Osteoblast (primary cell): Measurements from ENCODE around the gene AK8. TPM values are rescaled to one million over a fixed set of nuclear protein-coding genes. Genes with fewer than 3 reads are reported as not detected.

Source experiments
- DNase-seq: peaks from one replicate; pipeline ENCODE4 v3.0.0; 2011; ENCODE audit warnings: low spot score, mixed read lengths; ENCODE audit not compliant: insufficient read length; ENCODE audit errors: missing footprints
- H2AFZ ChIP-seq: 2 replicates; pipeline ENCODE4 v1.6.0; 2011; ENCODE audit warnings: mild to moderate bottlenecking, low read length
- H3K27ac ChIP-seq: 2 replicates; pipeline ENCODE4 v1.5.1; 2011; ENCODE audit warnings: mild to moderate bottlenecking, low read depth, low read length, moderate library complexity
- H3K27me3 ChIP-seq: 2 replicates; pipeline ENCODE4 v1.6.0; 2012; ENCODE audit warnings: mild to moderate bottlenecking, control low read depth, inconsistent platforms, low read length, moderate library complexity; ENCODE audit not compliant: insufficient read depth
- H3K36me3 ChIP-seq: 2 replicates; pipeline ENCODE4 v1.5.1; 2011; ENCODE audit warnings: mild to moderate bottlenecking, low read length, control low read depth, moderate library complexity; ENCODE audit not compliant: insufficient read depth
- H3K4me1 ChIP-seq: 2 replicates; pipeline ENCODE4 v1.5.1; 2011; ENCODE audit warnings: mild to moderate bottlenecking, low read length, control low read depth, moderate library complexity; ENCODE audit not compliant: insufficient read depth
- H3K4me2 ChIP-seq: 2 replicates; pipeline ENCODE4 v1.6.0; 2011; ENCODE audit warnings: mild to moderate bottlenecking, low read length; ENCODE audit not compliant: insufficient read depth
- H3K4me3 ChIP-seq: fragments of 200-600 bp; sonication (generic); 3 replicates; pipeline ENCODE4 v1.5.1; 2012; ENCODE audit warnings: mild to moderate bottlenecking, low read length, inconsistent platforms; ENCODE audit not compliant: insufficient read depth
- H3K79me2 ChIP-seq: 2 replicates; pipeline ENCODE4 v1.6.0; 2012; ENCODE audit warnings: mild to moderate bottlenecking, low read length, control low read depth, inconsistent platforms; ENCODE audit not compliant: insufficient read depth
- H3K9me3 ChIP-seq: 2 replicates; pipeline ENCODE4 v1.5.1; 2011; ENCODE audit warnings: low read depth, low read length, control low read depth
- H4K20me1 ChIP-seq: 2 replicates; pipeline ENCODE4 v1.6.0; 2012; ENCODE audit warnings: mild to moderate bottlenecking, low read length, control low read depth; ENCODE audit not compliant: insufficient read depth
- total RNA-seq: library from RNA; depleted of rRNA; stranded (reverse); fragments of >200 nt; gene quantifications from 2 replicates; pipeline ENCODE4 v1.2.3, GENCODE V29; 2012
- TF ChIP-seq, protein P1 (sequence below): IDR thresholded peaks from 2 replicates; pipeline ENCODE4 v1.5.1; 2011; ENCODE audit warnings: mild to moderate bottlenecking, low read depth, low read length, moderate library complexity; ENCODE audit errors: extremely low read depth

AK8 gene
- total RNA-seq, 1 donor = 1.1 TPM

DNA sequence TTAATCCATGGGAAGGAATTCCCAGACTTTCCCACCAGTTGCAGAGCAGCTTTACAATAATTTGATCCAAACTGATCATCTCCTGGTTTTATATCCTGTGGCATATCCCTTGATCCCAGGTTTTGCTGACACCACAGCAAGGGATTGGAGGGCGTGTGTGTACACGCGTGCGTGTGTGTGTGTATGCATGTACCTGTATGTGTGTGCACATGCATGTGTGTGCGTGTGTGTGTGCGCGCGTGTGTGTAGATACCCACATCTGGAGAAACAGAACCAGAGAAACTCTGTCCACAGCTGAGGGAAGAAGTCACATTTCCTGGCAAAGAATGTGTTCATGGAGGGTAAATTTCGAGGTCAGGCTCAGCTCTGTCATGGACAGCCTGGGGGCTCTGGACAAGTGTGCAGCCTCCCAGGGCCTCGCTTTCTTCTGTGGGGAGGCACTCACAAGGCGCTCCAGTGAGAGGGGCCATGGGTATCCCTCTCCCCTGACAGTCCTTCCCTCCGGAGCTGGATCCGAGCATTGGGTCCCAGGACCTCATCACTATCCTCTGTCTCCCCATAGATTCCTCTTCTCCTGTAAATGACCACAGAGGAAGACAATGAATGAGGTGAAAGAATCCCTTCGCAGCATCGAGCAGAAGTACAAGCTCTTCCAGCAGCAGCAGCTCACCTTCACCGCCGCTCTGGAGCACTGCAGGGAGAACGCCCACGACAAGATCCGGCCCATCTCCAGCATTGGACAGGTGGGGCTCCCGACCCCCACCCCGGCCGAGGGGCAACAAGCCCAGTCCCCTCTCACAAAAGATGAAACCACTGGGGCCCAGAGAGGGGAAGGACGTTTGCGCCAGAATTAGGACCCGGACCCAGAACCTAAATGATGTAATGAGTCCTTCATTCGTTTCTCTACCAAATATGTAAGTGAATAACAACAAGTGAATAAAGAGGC, 5.5 kb upstream of the AK8 start:
- no peak overlapping the region for H3K4me3 ChIP-seq
- no peaks in the 10 kb centered on the region for H3K79me2 ChIP-seq
- TF ChIP-seq, protein P1, sequence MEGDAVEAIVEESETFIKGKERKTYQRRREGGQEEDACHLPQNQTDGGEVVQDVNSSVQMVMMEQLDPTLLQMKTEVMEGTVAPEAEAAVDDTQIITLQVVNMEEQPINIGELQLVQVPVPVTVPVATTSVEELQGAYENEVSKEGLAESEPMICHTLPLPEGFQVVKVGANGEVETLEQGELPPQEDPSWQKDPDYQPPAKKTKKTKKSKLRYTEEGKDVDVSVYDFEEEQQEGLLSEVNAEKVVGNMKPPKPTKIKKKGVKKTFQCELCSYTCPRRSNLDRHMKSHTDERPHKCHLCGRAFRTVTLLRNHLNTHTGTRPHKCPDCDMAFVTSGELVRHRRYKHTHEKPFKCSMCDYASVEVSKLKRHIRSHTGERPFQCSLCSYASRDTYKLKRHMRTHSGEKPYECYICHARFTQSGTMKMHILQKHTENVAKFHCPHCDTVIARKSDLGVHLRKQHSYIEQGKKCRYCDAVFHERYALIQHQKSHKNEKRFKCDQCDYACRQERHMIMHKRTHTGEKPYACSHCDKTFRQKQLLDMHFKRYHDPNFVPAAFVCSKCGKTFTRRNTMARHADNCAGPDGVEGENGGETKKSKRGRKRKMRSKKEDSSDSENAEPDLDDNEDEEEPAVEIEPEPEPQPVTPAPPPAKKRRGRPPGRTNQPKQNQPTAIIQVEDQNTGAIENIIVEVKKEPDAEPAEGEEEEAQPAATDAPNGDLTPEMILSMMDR = no peak
- H2AFZ ChIP-seq = no peak overlapping the region
- no peaks in the 10 kb centered on the region for H3K36me3 ChIP-seq
- DNase-seq = peak; percentile 53
- no peak overlapping the region for H3K4me2 ChIP-seq
- no peaks in the 10 kb centered on the region for H4K20me1 ChIP-seq
- no peak overlapping the region for H3K27ac ChIP-seq
- H3K4me1 ChIP-seq = no peaks in the 10 kb centered on the region
- no peaks in the 10 kb centered on the region for H3K27me3 ChIP-seq
- no peaks in the 10 kb centered on the region for H3K9me3 ChIP-seq

DNA sequence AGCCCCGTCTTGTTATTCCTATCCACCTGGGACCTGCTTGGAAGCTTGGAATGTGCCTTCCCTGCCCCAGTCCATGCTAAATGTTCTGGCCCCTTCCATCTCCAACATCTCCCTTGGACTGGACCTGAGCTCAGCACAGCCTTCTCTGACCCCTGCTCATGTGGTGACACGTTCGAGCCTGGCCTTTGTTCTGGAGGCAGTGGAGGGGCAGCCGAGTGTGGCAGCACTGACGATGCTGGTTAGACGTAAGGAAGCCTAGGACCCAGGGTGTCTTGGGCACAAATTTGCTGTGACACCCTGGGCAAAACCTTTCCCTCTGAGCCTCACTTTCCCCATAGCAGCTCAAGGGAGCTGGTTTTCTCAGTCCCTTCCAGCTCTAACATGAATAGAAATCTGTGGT, 4.5 kb upstream of the AK8 start:
- Histone ChIP-seq H2AFZ (no peak overlapping the region), H4K20me1 (no peaks in the 10 kb centered on the region), H3K79me2 (no peaks in the 10 kb centered on the region), H3K27ac (no peak overlapping the region), H3K4me3 (no peak overlapping the region), H3K27me3 (no peaks in the 10 kb centered on the region), H3K36me3 (no peaks in the 10 kb centered on the region), H3K9me3 (no peaks in the 10 kb centered on the region), H3K4me1 (peaks cover 2% of the 10 kb centered on the region), H3K4me2 (no peak overlapping the region)
- DNase-seq = no peak
- TF ChIP-seq, protein P1 = no peak

DNA sequence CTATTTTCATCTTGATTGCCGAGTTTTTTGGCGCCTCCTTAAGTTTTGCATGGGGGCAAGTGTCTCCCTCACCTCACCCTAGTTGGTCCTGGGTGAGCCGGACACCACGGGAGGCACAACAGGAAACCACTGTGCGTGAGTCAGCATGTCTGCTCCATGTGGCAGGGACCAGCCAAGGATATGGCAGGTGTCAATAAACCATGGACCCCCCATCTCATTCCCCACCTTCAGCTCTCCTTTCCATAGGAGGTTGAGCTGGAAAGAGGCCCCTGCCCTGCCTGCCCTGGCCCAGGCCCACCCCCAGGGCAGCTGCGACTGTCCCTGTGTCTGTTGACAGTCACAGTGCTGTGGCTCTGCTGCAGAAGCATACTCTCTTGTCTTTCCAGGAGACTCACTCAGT, 3.7 kb upstream of the AK8 start:
- DNase-seq = peak; percentile 53
- H3K4me3 ChIP-seq = no peak overlapping the region
- no peaks in the 10 kb centered on the region for H3K79me2 ChIP-seq
- H2AFZ ChIP-seq = no peak overlapping the region
- no peaks in the 10 kb centered on the region for H3K36me3 ChIP-seq
- peaks cover 6% of the 10 kb centered on the region for H3K4me1 ChIP-seq
- no peaks in the 10 kb centered on the region for H3K9me3 ChIP-seq
- no peaks in the 10 kb centered on the region for H4K20me1 ChIP-seq
- H3K27me3 ChIP-seq = no peaks in the 10 kb centered on the region
- TF ChIP-seq, protein P1 = no peak
- H3K27ac ChIP-seq = no peak overlapping the region
- H3K4me2 ChIP-seq = no peak overlapping the region

DNA sequence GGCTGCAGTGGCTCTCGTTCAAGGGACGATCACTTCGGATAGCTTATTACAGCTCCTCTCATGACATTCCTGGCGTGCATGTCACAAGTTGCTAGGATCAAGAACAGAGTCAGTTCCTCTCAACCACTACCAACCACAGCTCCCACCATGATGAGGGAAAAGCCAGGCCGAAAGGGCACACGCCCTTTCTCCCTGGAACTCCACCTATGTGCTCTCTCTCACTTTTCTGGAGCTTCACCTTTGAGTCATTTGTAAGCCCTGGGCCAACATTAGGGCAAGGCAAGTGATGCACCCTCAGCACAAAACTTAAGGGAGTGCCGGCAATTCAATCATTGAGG, 2.2 kb upstream of the AK8 start:
- TF ChIP-seq, protein P1 = no peak
- no peaks in the 10 kb centered on the region for H3K36me3 ChIP-seq
- H3K4me2 ChIP-seq = no peak overlapping the region
- H3K4me1 ChIP-seq = peaks cover 6% of the 10 kb centered on the region
- H2AFZ ChIP-seq = no peak overlapping the region
- DNase-seq = peak; percentile 57
- H3K4me3 ChIP-seq = no peak overlapping the region
- no peaks in the 10 kb centered on the region for H3K27me3 ChIP-seq
- no peak overlapping the region for H3K27ac ChIP-seq
- H3K79me2 ChIP-seq = no peaks in the 10 kb centered on the region
- H4K20me1 ChIP-seq = no peaks in the 10 kb centered on the region
- H3K9me3 ChIP-seq = no peaks in the 10 kb centered on the region
